Gastroesophageal sphincter (tissue), 3 donors: ENCODE measurements around the gene PRTFDC1.

ENCODE experiments used
- POLR2A ChIP-seq, 2 donors: fragments of 450-650 bp; IDR thresholded peaks; one replicate each; pipeline ENCODE4 v1.6.1; 2017; ENCODE audit warnings: antibody characterized with exemption in 2 of 2, mild to moderate bottlenecking in 2 of 2, moderate library complexity in 1 of 2
- TF ChIP-seq, protein P1 (sequence below), 4 experiments: fragments of 200-600 bp in 2 of 4; fragments of 450-650 bp in 2 of 4; sonication (generic) in 1 of 4; IDR thresholded peaks; one replicate each; pipeline ENCODE4 v1.5.1; 2017 to 2019; ENCODE audit warnings: antibody characterized with exemption in 4 of 4, mild to moderate bottlenecking in 2 of 4, moderate library complexity in 2 of 4

- TF ChIP-seq, protein P1, sequence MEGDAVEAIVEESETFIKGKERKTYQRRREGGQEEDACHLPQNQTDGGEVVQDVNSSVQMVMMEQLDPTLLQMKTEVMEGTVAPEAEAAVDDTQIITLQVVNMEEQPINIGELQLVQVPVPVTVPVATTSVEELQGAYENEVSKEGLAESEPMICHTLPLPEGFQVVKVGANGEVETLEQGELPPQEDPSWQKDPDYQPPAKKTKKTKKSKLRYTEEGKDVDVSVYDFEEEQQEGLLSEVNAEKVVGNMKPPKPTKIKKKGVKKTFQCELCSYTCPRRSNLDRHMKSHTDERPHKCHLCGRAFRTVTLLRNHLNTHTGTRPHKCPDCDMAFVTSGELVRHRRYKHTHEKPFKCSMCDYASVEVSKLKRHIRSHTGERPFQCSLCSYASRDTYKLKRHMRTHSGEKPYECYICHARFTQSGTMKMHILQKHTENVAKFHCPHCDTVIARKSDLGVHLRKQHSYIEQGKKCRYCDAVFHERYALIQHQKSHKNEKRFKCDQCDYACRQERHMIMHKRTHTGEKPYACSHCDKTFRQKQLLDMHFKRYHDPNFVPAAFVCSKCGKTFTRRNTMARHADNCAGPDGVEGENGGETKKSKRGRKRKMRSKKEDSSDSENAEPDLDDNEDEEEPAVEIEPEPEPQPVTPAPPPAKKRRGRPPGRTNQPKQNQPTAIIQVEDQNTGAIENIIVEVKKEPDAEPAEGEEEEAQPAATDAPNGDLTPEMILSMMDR (IDR thresholded peaks at IDR 0.05) = no peak
- TF ChIP-seq POLR2A (IDR thresholded peaks at IDR 0.05) = no peak
These were observed 72.5 kb downstream of the PRTFDC1 start for GRCh38 chr10:24879861-24880260.
